Uterine smooth muscle cell (primary cell): ENCODE data around the gene CCDC61. TPM values are rescaled to one million over a fixed set of nuclear protein-coding genes. Genes with fewer than 3 reads are reported as not detected.

Experiments used
- total RNA-seq: library from RNA; depleted of rRNA; stranded (reverse); fragments of >200 nt; gene quantifications from 2 replicates; pipeline ENCODE4 v1.2.3, GENCODE V29; 2014

The CCDC61 gene, protein sequence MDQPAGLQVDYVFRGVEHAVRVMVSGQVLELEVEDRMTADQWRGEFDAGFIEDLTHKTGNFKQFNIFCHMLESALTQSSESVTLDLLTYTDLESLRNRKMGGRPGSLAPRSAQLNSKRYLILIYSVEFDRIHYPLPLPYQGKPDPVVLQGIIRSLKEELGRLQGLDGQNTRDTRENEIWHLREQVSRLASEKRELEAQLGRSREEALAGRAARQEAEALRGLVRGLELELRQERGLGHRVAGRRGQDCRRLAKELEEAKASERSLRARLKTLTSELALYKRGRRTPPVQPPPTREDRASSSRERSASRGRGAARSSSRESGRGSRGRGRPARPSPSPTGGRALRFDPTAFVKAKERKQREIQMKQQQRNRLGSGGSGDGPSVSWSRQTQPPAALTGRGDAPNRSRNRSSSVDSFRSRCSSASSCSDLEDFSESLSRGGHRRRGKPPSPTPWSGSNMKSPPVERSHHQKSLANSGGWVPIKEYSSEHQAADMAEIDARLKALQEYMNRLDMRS
- 10.5 and 11.6 TPM in 2 replicates for total RNA-seq

DNA sequence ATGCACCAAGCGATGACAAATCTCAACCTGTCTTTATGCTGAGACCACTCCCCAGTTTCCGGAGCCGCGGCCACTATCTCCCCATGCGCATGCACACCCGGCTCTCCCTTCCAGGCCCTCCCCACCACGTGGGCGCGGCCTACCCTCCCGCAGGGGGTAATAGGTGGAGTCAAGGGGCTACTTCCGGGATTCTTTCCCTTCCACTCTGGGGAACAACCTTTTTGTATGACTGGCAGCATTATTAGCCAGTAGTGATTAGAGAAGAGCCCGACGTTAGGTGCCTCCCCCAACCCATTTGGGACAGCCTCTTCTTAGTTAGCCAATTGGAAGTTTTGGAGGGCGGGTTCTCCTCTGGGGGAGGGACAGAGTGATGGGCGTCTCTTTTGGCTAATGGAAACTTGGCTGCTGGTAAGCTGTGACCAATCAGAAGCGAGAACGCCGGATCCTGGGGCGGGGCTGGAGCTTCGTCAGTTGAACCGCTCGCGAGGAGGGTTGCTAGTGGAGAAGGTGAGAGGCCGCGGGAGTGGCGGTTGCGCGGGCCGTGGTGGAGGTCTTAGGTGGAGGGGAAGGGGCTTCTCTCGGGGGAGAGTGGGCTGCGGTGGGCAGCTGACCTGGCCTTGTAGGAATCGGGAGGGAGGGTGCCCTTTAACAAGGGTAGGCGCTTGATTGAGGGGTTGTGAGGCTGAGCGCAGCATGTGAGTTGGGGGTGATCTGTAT, at the start of gene CCDC61:
CCDC61 (plus strand) TSS at position 470 of the 717 bp plus-strand sequence. CDS start 7,552 bp downstream, outside the sequence.

DNA sequence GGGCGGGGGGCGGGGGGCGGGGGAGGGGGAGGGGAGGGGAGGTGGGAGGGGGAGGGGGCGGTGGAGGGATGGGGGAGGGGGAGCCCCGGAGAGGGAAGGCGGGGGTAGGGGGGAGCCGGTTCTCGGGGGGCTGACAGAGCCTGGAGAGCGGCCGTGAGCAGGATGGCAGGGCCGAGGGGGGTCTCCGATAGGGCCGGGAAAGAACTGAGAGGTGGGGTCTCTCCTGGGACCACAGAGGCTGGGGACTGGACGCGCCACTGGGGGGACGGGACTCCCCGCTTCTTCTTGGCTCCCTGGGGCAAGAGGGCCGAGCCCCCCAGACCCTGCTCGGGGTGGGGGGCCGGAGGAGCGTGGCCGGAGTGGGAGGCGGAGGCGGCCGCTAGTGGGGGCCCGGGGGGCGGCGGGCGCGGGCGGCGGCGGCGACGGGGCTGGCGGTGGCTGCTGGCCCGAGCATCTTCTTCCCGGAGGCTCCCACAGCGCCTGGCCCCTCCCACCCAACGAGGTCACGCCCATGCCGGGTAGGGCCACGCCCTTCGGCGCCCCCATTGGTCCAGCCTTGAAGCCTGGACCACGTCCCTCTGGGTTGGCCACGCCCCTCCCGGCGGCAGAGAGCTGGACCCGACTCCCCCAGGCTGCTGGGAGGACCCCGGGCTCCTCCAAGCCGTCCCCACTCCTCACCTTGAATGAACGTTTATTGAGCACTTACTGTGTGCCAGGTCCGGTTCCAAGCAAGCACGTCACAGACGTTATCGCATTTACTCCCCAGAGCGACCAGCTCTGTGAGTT, 21.5 kb upstream of the CCDC61 start, which contains the start of gene NOVA2:
NOVA2 (minus strand) TSS at position 313 of the 786 bp plus-strand sequence. CDS start 514 bp downstream, outside the sequence.

DNA sequence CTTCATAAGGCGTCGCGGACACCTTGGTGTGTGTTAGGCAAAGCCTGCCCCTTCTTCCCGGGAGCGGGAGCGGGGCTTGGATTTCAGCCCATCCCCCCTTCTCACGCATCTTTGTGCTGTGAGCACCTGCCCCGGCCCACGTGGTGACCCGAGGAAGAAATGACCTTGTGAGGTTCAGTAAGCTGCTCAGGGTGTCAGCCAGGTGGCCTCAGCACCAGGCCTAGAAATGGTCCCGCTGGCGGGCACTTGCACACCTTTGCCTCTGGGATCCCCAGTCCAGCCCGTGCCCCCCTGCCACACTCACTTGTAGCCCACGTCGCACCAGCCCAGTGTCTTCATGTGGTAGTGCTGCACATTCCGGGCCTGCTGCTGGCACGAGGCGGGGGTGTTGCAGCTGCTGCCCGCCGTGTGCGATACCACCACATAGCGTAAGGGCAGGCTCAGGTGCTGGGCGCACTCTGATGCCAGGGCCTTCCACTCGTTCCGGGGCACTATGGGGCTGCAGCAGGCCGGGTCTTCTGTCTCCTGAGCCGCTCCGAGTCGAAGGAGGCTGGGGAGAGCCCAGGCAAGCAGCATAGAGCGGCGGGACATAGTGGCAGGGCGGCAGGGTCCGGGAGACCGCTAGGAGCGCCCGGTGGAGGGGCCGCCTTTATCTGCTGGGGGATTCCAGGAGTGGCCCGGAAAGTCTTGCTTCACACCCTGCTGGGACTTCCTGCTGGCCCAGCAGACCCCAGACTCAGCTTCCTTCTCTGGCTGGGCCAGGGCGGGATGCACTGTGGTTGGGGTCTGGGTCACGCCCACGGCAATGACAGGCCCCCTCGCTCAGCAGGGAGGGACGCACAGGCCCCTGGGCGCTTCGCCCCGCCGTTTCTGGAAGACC, 27.4 kb downstream of the CCDC61 start, which contains the start of gene PGLYRP1:
PGLYRP1 (minus strand) TSS at position 623 of the 880 bp plus-strand sequence; CDS start at position 591, 32 bp downstream.

DNA sequence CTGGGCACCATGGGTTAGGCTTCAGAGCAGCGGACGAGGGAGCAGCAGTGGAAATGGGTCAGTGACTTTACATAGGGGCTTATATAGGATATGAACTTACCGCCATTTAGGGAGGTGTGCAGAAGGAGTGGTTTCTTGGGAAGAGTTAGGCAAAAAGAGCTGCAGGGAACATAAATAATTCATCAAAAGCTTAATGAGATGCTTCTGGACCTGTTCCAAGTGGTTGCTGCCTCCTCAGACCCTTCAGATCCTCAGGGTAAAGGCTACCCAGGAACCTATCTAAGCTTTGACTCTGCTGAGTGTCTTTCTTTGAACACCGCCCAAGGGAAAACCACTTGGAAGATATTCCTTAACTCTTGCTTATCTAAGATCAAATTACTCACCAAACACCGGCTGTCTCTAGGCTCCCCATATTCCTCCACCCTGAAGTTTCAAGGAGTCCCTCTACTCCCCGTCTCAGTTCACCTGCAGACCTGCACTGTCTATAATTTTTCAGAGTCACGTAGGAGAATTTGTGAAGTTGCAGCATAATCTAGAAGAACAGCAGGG, 45.8 kb downstream of the CCDC61 start, which contains the start of gene IGFL4:
IGFL4 (minus strand) TSS at position 51 of the 549 bp plus-strand sequence; CDS start at position 11, 40 bp downstream.

Other genes with a start within 250 kb of the CCDC61 start
- gene SIX5, start 226.2 kb upstream of the CCDC61 start, total RNA-seq = 7.0 and 13.6 TPM in 2 replicates
- 21.7 and 39.0 TPM in 2 replicates for gene DMPK, start 213.0 kb upstream of the CCDC61 start, total RNA-seq
- 42.9 and 55.0 TPM in 2 replicates for gene DMWD, start 202.6 kb upstream of the CCDC61 start, total RNA-seq
- 0.11 and 0.12 TPM in 2 replicates for gene RSPH6A, start 180.2 kb upstream of the CCDC61 start, total RNA-seq
- gene SYMPK, start 132.3 kb upstream of the CCDC61 start, total RNA-seq = 34.7 and 37.6 TPM in 2 replicates
- not detected in 2 replicates for gene FOXA3, start 131.1 kb upstream of the CCDC61 start, total RNA-seq
- gene IRF2BP1, start 109.3 kb upstream of the CCDC61 start, total RNA-seq = 29.3 and 34.6 TPM in 2 replicates
- 0.77 and 1.2 TPM in 2 replicates for gene MYPOP, start 92.9 kb upstream of the CCDC61 start, total RNA-seq
- gene NANOS2, start 80.7 kb upstream of the CCDC61 start, total RNA-seq = not detected in 2 replicates
- gene NOVA2, start 21.6 kb upstream of the CCDC61 start, total RNA-seq = under 0.01 TPM in 1 of 2 replicates, not detected in the other
- not detected in 2 replicates for gene PGLYRP1, start 27.6 kb downstream of the CCDC61 start, total RNA-seq
- gene IGFL4, start 45.5 kb downstream of the CCDC61 start, total RNA-seq = under 0.01 TPM in 1 of 2 replicates, not detected in the other
- not detected in 2 replicates for gene IGFL3, start 129.2 kb downstream of the CCDC61 start, total RNA-seq
- not detected in 2 replicates for gene IGFL2, start 152.8 kb downstream of the CCDC61 start, total RNA-seq
- not detected in 2 replicates for gene IGFL1, start 234.3 kb downstream of the CCDC61 start, total RNA-seq